Glomerular endothelial cell (primary cell): Measurements from ENCODE around the gene BANF2. TPM values are rescaled to one million over a fixed set of nuclear protein-coding genes. Genes with fewer than 3 reads are reported as not detected.
"Not testable (repeated sequence)": the region's sequence is repeated elsewhere in the genome, so short reads cannot be mapped to it uniquely, and the experiment has no call there.

Experiments
- DNase-seq: peaks from one replicate; pipeline ENCODE4 v3.0.0-alpha.2; 2011; ENCODE audit warnings: low read depth, low spot score; ENCODE audit errors: extremely low read depth
- total RNA-seq: library from RNA; depleted of rRNA; stranded (reverse); fragments of >200 nt; gene quantifications from 2 replicates; pipeline ENCODE4 v1.2.3, GENCODE V29; 2015

Gene BANF2
- not detected in 2 replicates for total RNA-seq

DNA sequence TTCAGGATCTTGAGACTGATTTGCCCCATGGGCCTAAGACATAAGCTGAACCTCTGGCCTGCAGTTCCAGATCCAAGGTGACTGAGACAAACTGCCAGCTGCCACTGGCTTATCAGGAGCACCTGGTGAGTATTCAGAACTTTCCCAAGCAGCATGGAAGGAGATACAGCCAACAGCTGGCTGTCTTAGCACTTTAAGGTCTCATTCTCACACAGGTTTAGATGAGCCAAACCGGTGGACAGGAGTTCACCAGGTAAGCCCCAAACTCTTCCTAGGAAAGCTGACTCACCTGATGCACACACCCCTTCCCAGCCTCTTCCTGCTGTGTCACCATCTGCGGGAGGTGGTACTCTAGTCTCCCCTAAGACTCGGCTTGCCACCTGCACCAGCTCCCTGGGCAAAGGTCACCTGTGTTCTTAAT is at the start of gene BANF2:
BANF2 (plus strand) TSS at position 36 of the 421 bp plus-strand sequence. CDS start 25,060 bp downstream, outside the sequence.
- no peak for DNase-seq

DNA sequence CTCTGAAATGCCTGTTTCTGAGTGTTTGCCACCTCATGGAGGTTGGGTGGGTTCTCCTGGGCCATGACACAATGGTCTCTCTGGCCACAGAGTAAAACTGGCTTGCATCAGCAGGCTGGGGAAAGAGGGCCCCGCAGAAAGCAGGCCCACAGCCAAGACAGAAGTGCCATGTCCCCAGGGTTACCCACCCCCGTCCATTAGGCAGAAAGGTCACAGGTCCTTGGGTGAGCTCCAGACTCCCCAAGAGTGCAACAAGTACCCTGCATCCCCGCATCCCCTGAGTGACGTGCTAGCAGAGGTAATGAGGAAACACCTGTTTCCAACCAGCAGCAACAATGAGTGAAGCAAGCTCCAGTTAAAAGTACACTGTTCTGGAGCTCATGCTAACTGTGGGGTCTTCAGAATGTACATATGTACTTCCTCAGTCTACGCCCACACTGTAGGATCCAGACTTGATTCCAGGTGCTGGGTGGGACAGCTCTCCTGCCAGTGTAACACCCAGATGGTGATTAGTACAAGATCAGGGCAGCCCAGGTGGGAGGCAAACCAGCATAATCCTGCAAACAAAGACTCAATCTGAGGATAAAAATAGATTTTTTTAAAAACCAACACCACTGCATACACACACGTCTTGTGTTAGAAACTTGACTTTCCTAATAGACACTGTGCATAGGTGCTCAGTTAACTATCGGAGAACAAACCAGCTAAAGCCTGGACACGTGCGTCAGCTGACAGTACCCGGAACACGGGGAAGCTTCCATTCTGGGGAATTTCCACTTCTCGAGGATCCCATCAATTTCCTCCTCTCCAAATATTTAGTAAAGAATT is 49.3 kb upstream of the BANF2 start:
- no peak for DNase-seq

DNA sequence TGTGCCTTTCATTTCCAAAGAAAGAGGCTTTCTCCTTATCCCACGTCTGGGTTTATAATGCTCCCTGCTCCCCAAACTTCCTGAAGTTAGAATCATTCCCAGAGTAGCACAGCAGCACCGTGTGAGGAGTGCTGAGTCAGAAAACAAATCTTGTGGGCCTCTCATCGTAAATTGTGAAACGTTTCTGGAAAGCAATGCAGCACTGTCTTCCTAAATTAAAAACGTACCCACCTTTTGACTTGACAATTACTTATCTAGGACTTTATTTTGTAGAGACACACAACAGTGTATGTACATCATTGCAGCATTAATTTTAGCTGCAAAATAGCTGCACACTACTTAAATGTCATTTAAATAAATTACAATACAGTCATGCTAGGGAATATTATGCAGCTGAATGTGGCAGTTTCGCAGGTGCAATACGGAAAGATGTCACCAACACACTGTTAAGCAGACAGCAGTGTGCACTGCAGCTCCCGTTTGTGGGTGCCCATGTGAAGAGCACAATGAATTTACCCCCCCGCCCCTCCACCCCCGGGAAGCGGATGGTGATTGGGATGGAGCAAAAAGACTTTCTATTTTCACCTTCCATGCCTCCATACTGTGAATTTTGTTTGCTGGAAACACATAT is 48.5 kb upstream of the BANF2 start:
- no peak for DNase-seq

DNA sequence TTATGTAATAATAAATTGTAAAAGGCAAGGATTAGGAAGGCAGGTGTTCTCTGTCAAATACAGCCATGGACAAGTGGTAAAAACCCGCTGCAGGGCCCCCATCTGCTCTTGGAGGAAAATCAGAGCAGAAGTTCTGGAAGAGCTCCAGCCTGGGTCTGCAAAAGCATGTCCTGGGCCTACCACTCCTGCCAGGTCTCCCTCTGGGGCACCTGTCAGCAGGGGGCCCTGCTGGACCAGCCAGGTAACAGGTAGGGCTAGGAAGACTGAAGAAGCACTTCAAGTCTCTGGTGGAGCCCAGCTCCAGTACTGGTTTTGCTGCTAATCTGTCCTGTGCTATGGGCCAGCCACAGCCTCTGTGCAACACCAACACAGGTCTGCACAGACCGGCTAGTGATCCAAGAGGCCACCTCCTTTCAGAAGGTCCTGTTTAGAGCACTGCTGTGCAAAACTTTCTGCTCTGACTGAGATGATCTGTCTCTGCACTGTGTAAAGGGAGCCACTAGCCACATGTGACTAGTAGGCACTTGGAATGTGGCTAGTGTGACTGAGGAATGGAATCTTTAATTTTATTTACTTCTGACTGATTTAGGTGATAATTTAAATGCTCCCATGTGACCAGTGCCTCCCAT is 47.9 kb upstream of the BANF2 start:
- DNase-seq: no peak

DNA sequence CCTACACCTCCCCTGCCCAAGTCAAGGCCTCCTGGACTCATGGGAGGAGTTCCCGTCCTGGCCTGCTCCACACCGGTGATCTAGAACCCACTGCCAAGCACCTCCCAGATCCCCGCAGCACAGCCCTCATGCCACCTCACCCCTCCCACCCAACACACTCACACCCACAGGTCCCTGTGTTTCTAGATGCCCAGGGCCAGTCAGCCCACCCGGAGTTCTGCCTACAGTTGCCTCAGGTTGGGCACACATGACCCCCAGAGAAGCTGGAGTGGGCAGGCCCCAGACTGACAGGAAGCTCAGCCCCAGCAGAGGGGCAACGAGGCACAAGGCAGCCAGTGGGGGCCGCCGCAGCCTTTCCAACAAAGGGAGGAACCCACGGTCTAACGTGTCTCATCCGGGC is 47.4 kb upstream of the BANF2 start:
- DNase-seq: no peak

DNA sequence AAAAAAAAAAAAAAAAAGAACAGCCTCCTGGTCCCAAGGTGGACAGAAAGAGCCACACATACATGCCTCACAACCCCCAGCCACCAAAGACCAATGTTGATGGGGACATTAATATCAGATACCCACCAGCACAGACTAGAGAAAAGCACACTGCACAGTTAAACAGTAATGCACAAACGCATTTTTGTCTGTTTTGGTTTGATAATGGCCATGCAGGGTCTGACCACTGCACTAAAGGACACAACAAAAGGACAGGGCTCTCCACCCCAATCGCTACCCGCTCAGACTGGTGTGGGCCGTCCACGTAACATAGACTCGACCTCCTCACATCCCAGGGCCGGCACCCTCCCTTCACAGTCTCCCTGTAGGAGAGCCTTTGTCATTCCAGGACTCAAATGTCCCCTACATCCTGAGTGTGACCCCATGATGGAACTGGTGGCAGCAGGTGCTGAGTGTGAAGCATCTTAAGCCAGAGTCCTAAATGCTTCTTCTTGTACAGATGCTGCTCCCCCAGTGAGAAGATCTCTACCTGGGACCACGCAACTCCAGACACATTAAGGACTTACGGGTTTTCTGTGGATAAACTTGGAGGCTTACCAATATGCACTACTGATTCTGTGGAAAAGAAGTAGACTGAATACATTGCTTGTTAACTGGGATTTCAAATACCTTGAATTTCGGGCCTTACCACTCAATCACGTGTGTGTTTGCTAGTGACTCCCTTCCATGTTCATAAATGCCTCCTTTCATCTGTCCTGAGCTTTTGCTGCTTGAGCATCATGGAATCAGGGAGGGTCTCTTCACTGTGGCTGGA is 45.7 kb upstream of the BANF2 start:
- no peak for DNase-seq

DNA sequence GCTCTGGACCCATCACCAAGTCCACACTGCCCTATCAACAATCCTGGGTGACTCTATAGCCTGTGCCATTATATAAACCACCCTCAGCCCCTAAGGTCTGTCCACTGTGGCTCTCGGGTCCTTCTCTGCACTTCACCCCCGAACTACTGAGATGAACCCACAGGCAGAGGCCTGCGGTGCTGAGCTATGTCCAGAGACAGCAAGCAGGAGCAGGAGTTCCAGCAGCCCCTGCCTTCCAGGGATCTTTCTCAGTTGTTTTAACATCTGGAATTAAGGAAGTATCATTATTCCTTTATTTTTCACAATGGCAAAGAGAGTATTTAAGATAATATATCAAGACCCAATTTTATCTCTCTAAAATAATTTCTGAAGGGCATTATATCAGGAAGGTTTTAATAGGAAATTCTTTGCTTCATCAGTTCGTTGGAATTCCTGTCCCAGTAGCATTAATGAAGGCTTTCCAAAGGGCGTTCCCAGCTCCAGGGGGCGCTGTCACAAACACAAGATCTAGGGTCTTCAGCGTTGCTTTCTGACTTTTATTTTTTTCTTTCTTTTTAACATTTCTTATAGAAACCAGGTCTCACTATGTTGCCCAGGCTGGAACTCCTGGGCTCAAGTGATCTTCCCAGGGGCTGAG is 45.0 kb upstream of the BANF2 start:
- peak; percentile 37 for DNase-seq

DNA sequence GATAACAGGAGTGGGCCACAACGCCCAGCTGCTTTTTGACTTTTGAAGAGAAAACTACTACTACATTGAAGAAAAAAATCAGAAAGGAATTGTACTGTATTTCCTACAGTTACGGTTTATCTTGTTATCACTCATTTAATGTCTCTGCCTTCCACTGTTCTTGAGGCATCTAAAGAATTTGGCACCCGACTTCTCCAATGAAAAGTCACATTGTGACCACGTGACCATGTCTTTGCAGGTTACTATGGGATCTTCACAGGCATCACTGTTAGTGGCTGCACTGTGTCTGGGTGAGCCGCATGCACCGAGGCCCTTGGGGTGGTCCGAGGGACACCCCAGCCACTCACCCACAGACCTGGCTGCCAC is 44.5 kb upstream of the BANF2 start:
- no peak for DNase-seq

DNA sequence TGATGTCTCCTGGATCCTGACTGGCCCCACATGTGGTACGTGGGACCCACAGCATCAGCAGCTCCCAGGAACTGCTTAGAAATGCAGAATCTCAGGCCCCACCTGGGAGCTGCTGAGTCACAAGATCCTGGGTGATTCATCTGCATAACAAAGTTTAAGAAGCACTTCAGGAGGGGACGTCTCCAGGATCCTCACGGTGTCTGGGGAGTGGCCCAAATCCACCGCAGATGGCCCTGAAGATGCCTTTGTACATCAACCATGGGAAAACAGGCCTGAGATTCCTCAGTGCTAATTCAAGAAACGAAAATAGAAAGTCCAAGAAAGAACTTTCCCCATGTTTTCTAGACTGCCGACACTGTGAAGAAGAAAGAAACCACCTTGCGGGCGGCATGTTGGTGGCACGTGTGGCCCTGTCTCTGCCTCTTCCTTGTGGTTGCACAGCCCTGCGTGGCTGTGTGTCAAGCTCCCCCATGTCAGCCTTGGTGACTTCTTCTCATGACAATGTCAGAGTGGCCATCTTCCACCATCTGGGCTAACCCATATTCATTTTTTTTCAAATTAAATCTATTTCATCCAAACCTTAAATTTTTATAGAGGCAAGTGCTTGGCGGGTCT is 43.8 kb upstream of the BANF2 start:
- DNase-seq: no peak

DNA sequence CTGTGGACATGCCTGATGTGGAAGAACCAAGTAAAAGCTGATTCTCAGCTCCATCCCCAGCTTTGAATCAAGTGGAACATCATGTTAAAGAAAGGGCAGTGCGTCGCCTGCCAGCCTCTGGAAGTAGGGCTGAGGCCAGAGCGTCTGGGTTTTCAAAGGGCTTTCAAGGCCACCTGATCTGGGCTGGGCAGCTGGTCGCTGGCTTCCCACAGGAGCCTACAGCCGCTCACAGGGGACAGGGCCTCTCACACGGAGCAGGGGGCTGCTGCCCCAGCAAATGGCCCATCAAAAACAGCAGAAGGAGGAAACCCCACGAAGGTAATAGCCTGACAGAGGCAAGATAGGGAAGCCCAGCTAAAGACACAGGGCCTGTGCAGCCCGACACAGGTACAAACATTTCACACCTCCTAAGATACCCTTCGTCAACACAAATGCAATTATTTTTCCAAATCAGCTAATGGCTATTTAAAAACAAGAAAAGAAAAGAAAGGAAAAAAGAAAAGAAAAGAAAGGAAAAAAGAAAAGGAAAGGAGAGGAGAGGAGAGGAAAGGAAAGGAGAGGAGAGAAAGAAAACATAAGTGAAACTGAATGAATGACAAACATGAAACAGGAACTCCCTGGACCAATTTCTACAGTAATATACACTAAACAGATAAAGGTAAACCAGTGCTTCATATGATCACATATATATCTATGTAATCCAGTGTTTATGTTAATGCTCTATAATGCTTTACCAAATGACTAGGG is 42.5 kb upstream of the BANF2 start:
- no peak for DNase-seq

DNA sequence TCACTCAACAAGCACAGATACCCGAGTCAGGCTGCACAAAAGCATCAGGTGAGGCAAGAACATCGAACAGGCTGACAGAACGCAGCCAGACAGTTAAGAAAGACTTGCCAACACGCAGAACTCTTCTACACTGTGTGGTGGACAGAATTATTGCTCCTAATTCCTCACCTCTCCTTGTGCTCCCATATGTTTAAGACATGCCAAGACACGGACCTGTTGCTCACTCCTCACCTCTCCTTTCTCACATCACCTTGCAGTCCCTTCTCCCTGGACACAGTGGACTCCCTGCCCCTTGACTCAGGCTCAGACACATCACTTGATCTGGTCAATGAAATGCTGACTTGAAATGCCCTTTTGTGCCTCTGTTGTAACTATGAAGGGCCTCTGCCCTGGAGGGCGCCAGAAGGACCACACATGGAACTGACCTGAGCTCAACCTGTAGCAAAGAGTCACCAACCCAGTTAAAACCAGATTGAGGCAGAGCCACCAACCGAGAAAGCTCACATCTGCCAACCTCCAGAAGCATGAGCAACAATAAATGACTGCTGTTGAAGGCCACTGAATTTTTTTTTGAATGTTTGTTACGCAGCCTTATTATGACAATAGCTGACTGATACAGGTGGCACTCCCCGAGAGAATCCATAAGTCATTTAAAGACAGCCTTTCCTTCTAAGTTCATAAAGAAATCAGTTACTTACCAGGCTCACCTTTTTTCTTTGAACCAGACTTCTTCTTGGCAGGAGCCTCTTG is 41.7 kb upstream of the BANF2 start:
- no peak for DNase-seq

DNA sequence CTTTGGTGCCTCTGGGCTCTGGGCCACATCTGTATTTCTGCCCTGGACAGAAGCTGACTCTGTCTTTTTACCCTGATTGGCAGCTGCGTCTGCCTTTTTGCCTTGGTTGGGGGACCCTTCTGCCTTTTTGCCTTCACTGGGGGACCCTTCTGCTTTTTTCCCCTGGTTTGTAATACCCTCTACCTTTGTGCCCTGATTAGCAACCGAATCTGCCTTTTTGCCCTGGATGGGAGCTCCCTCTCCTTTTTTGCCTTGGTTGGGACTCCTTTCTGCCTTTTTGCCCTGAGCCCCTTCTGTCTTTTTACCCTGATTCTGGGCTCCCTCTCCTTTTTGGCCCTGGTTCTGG is 41.1 kb upstream of the BANF2 start:
- DNase-seq: no peak

DNA sequence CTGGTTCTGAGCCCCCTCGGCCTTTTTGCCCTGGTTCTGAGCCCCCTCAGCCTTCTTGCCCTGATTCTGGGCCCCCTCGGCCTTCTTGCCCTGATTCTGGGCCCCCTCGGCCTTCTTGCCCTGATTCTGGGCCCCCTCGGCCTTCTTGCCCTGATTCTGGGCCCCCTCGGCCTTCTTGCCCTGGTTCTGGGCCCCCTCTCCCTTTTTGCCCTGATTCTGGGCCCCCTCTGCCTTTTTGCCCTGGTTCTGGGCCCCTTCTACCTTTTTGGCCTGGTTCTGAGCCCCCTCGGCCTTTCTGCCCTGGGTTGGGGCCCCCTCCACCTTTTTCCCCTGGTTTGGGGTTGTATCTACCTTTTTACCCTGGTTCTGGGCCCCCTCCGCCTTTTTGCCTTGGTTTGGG is 40.4 kb upstream of the BANF2 start:
- not testable (repeated sequence) for DNase-seq

DNA sequence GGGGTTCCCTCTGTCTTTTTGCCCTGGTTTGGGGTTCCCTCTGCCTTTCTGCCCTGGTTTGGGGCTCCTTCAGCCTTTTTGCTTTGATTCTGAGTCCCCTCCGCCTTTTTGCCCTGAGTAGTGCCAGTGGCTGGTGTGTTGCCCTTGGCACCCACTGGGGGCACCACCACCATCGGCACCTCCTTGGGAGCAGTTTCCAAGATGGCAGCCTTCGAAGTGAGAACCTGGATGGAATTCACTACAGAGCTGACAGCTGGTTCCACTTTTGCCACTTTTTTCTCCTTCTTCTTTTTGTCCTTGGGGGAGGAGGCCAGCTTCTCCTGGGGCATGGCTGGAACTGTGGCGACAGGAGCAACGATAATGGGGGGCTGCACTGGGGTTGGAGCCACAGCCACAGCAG is 40.0 kb upstream of the BANF2 start:
- no peak for DNase-seq

DNA sequence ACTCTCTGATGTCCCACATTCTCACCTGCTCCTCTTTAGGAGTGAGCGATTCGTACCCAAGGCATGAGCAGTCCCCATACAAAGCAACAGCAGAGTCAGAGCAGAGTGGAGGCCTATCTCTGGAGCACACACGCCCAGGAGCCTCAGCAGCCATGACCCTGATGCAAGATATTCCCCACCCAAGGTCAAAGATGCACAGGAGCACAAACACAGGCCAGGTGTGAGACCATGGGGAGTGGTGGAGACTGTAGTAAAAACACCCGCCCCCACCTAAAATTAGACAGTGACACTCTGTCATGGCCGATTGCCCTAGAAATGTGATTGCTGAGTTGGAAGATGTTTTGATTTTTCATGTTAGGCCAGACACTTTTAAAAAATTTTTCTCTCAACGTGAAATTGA is 39.1 kb upstream of the BANF2 start:
- DNase-seq: no peak

DNA sequence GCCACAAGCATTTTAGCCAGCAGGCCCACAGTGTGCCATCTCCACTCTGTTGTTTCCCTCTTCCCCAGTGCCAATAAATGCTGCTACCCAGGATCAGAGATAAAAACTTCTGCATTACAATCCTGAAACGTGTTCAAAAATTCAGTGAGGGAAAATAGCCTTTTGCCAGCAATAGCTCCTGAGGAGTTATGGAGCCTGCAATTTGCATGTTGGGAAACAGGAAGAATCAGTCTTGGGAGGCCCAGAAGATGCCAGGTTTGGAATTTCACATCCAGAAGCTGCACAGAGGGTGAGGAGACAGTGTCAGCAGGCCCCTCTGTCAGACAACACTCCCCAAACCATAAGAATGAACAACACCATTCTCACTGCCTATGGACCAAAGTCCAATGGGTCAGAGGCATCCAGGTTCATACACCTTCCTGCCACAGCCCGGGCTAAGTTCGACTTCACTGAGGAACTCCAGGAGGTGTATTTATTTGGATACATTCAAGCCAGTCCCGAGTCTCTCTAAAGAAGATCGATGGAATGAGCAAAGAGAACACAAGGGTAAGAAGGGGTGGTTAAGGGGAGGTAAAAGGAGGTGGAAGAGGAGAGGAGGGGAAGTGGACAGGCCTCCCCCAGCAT is 38.5 kb upstream of the BANF2 start:
- no peak for DNase-seq

DNA sequence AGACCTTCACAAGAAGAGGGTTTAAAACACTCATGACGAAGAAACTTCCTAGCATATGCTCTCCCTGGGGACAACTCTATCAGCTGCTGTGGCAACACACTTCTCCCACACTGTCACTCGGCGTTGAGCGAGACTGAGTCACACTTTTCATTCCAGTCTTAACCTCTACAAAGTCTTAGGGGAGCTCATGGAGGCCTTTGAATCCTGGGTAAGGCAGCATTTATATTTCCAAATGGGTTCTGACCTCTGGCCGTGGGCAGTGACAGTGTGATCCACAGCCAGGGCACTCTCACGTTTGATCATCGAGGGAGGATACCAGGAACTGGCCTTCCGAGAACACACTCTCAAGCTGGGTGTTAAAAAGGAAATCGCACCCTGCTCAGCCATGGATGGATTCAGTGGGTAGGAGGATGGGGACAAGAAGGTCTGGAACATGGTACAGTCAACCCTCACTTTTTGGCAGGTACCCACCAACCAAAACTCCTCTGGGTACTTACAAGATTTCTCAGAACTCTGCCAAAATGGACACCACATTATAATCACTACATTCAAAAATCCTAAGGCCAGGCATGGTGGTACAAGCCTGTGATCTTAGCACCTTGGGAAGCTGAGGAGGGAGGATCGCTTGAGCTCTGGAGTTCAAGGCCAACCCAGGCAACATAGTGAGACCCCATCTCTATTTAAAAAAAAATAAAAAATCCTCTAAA is 37.3 kb upstream of the BANF2 start:
- no peak for DNase-seq

DNA sequence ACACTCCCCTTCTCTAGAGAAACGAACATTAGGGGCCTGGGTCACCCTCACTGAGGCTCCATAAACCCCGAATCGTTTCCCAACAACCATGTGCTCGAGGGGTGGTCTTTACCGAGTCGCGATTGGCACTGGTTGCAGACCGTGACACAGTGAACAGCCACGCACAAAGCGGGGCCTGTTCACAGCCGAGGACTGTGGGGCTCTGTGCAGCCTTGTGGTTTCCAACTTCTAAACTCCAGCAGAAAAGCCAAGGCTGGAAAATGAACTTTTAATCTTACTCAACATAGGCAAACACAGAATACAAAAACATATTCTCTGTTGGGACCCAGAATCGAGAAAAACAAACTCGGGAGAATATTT is 36.7 kb upstream of the BANF2 start:
- no peak for DNase-seq
